Endodermal cell (in vitro differentiated cells): ENCODE measurements around the gene PTPRN2. TPM values are rescaled to one million over a fixed set of nuclear protein-coding genes. Genes with fewer than 3 reads are reported as not detected.

Experiments
- DNase-seq: peaks from one replicate; pipeline ENCODE4 v3.0.0-alpha.2; 2017
- H3K27ac ChIP-seq: 2 replicates; pipeline ENCODE4 v1.5.1; 2013; ENCODE audit warnings: mild to moderate bottlenecking, low read depth, low read length, moderate library complexity
- H3K27me3 ChIP-seq: 2 replicates; pipeline ENCODE4 v1.6.1; 2013; ENCODE audit warnings: mild to moderate bottlenecking, low read length, moderate library complexity; ENCODE audit not compliant: insufficient read depth, control insufficient read depth, poor library complexity, severe bottlenecking
- H3K36me3 ChIP-seq: 2 replicates; pipeline ENCODE4 v1.7.0; 2013; ENCODE audit warnings: mild to moderate bottlenecking, low read length, moderate library complexity; ENCODE audit not compliant: control insufficient read depth, insufficient read depth
- H3K4me1 ChIP-seq: one replicate; pipeline ENCODE4 v1.7.0; 2013; ENCODE audit warnings: low read length; ENCODE audit not compliant: control insufficient read depth, insufficient read depth
- H3K4me3 ChIP-seq: 2 replicates; pipeline ENCODE4 v1.5.1; 2013; ENCODE audit warnings: mild to moderate bottlenecking, low read length, moderate library complexity
- H3K9ac ChIP-seq: 2 replicates; pipeline ENCODE4 v1.6.1; 2013; ENCODE audit warnings: mild to moderate bottlenecking, low read length, moderate library complexity; ENCODE audit not compliant: poor library complexity, severe bottlenecking; ENCODE audit errors: extremely low read depth
- H3K9me3 ChIP-seq: 2 replicates; pipeline ENCODE4 v1.6.1; 2013; ENCODE audit warnings: mild to moderate bottlenecking, low read length, moderate library complexity; ENCODE audit not compliant: control insufficient read depth
- H3K27ac Mint-ChIP-seq: 2 replicates; pipeline ENCODE4 v1.8.0; 2020; ENCODE audit warnings: mixed read lengths
- H3K27me3 Mint-ChIP-seq: 2 replicates; pipeline ENCODE4 v1.8.0; 2021; ENCODE audit warnings: mild to moderate bottlenecking, mixed read lengths; ENCODE audit not compliant: insufficient read depth
- H3K36me3 Mint-ChIP-seq: 2 replicates; pipeline ENCODE4 v1.8.0; 2020; ENCODE audit warnings: low read depth, mixed read lengths
- H3K4me1 Mint-ChIP-seq: 2 replicates; pipeline ENCODE4 v1.8.0; 2020; ENCODE audit warnings: mixed read lengths
- H3K4me3 Mint-ChIP-seq: 2 replicates; pipeline ENCODE4 v1.8.0; 2020; ENCODE audit warnings: mild to moderate bottlenecking, moderate library complexity, mixed read lengths
- H3K9me3 Mint-ChIP-seq: 2 replicates; pipeline ENCODE4 v1.8.0; 2020; ENCODE audit warnings: mild to moderate bottlenecking, mixed read lengths
- CTCF ChIP-seq: fragments of 200-600 bp; sonication (generic); conservative IDR thresholded peaks from 2 replicates; pipeline ENCODE4 v1.5.0; 2021; ENCODE audit warnings: antibody characterized with exemption, mild to moderate bottlenecking
- WGBS, 2 experiments: methylation state at CpG; one replicate each; pipeline versions ENCODE4 v1.1.5 to v1.1.7; 2013; ENCODE audit warnings: missing lambda C conversion rate in 2 of 2, mixed read lengths in 1 of 2; ENCODE audit not compliant: insufficient coverage in 1 of 2, insufficient read length in 1 of 2; 5-methylcytosine and 5-hydroxymethylcytosine counted together
- total RNA-seq, 2 donors: library from RNA; stranded (reverse); fragmentation: NEBNext Ultra II Directional in 1 of 2; extraction: Animal tissue kit (Norgen Biotek cat#: 25700) in 1 of 2; gene quantifications; 2 replicates in 1 of 2; 3 replicates in 1 of 2; pipeline ENCODE4 v1.2.1, GENCODE V29; 2021

The PTPRN2 gene
- total RNA-seq, 2 donors from 2014 or later = 0.69 to 1.2 TPM

GRCh38 chr7:158527495-158527894 lies 60.1 kb downstream of the PTPRN2 start:
- Histone ChIP-seq H3K9me3 (peaks cover 70% of the 10 kb centered on the region), H3K36me3 (no peaks in the 10 kb centered on the region), H3K9ac (no peak overlapping the region), H3K27me3 (no peaks in the 10 kb centered on the region), H3K27ac (no peak overlapping the region), H3K4me3 (no peak overlapping the region), H3K4me1 (no peaks in the 10 kb centered on the region)
- Mint-ChIP-seq H3K4me3 (no peak overlapping the region), H3K27me3 (no peaks in the 10 kb centered on the region), H3K36me3 (peaks cover 4% of the 10 kb centered on the region), H3K9me3 (peaks cover 11% of the 10 kb centered on the region), H3K27ac (no peak overlapping the region), H3K4me1 (no peaks in the 10 kb centered on the region)
- no peak for DNase-seq
- no peak for TF ChIP-seq CTCF
- WGBS, 2 experiments = 75% methylated on average over 10 of the region's 10 CpGs; no CpG with 5 or more reads in 1 of the 2 experiments

GRCh38 chr7:158527038-158527437 lies 60.6 kb downstream of the PTPRN2 start:
- Mint-ChIP-seq H3K4me3 (no peak overlapping the region), H3K4me1 (no peaks in the 10 kb centered on the region), H3K9me3 (peaks cover 15% of the 10 kb centered on the region), H3K27me3 (no peaks in the 10 kb centered on the region), H3K27ac (no peak overlapping the region), H3K36me3 (peaks cover 4% of the 10 kb centered on the region)
- no peak overlapping the region for H3K9ac ChIP-seq
- WGBS, 2 experiments = 87 to 88% methylated on average over 12 to 18 of the region's 18 CpGs
- no peaks in the 10 kb centered on the region for H3K36me3 ChIP-seq
- peaks cover 70% of the 10 kb centered on the region for H3K9me3 ChIP-seq
- H3K27me3 ChIP-seq = no peaks in the 10 kb centered on the region
- H3K27ac ChIP-seq = no peak overlapping the region
- no peak for TF ChIP-seq CTCF
- no peaks in the 10 kb centered on the region for H3K4me1 ChIP-seq
- DNase-seq = no peak
- H3K4me3 ChIP-seq = no peak overlapping the region

GRCh38 chr7:158526531-158526930 lies 61.1 kb downstream of the PTPRN2 start:
- Mint-ChIP-seq H3K9me3 (peaks cover 15% of the 10 kb centered on the region), H3K27me3 (no peaks in the 10 kb centered on the region), H3K4me1 (no peaks in the 10 kb centered on the region), H3K4me3 (no peak overlapping the region), H3K27ac (no peak overlapping the region), H3K36me3 (peaks cover 4% of the 10 kb centered on the region)
- Histone ChIP-seq H3K4me3 (no peak overlapping the region), H3K4me1 (no peaks in the 10 kb centered on the region), H3K36me3 (no peaks in the 10 kb centered on the region), H3K27ac (no peak overlapping the region), H3K9ac (no peak overlapping the region), H3K27me3 (no peaks in the 10 kb centered on the region), H3K9me3 (peaks cover 74% of the 10 kb centered on the region)
- TF ChIP-seq CTCF = no peak
- no peak for DNase-seq
- WGBS, 2 experiments = 88 to 91% methylated on average over 9 of the region's 9 CpGs
